Fibroblast of lung (primary cell): Measurements from ENCODE around the gene RNU1-1.
"Not testable (repeated sequence)": the region's sequence is repeated elsewhere in the genome, so short reads cannot be mapped to it uniquely, and the experiment has no call there.

Source experiments
- CTCF ChIP-seq, 2 donors: IDR thresholded peaks in 1 of 2; conservative IDR thresholded peaks in 1 of 2; 1 replicate in 1 of 2; 2 replicates in 1 of 2; pipeline ENCODE4 v1.5.1; 2011 to 2012; ENCODE audit warnings: low read length in 2 of 2, control low read depth in 1 of 2, inconsistent platforms in 1 of 2, low read depth in 1 of 2, mild to moderate bottlenecking in 1 of 2
- EZH2 ChIP-seq: IDR thresholded peaks from 2 replicates; pipeline ENCODE4 v1.5.1; 2012; ENCODE audit warnings: low read length, control low read depth, mild to moderate bottlenecking; ENCODE audit errors: missing control alignments

DNA sequence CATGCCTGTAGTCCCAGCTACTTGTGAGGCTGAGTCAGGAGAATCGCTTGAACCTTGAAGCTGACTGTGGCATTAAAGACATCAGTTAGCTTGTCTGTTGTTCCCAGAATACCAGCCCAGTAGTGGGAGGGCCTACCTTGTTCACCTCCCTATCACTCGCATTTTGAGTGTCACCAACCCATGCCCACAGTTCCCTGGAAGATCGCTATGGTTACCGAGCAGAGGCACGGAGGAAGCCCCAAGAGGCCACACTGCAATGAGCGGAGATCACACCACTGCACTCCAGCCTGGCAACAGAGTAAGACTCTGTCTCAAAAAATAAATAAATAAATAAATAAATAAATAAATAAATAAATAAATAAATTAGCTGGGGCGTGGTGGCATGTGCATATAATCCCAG, 21.1 kb downstream of the RNU1-1 start:
- TF ChIP-seq CTCF (conservative IDR thresholded peaks at IDR 0.05 in 1 of 2, IDR thresholded peaks at IDR 0.05 in 1 of 2; ENCODE audit: low read depth in 1 of 2, low read length in 2 of 2); EZH2: not testable (repeated sequence)
